Measurements from ENCODE around the gene TRAP1.
"Not testable (repeated sequence)": the region's sequence is repeated elsewhere in the genome, so short reads cannot be mapped to it uniquely, and the experiment has no call there.

Gene TRAP1

DNA sequence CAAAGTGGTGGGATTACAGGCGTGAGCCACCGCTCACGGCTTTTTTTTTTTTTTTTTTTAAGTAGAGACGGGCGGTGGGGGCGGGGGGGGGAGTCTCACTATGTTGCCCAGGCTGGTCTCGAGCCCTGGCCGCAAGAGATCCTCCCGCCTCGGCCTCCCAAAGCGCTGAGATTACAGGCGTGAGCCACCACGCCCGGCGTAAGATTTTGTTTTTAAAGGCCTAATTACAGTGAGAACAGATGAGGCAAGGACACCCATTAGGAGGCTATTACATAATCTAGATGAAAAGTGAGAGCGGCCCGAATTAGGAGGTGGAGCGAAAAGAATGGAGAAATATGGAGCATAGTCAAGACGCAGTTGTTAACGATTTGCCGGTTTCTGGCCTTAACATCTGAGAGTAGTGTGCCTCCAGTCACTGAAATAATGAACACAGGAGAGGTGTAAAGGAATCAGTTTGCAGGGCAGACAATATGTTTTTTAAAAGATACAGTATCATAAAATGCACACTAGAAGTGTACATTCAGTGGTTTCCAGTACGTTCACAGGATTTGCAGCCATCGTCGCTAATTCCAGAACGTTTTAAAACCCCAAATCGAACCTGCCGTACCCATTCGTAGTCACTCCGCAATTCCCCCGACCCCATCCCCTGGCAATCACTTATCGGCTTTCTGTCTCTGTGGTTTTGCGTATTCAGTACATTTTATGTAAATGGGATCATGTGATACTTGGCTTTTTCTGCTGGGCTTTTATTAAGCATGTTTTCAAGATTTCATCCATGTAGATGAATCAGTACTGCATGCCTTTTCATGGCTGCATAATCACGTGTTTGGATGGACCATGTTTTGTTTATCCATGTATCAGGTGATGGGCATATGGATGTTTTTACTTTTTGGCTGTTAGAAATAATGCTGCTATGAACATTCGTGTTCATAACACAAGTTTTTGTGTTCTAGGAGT lies 104.5 kb downstream of the TRAP1 start:
- no peak for DNase-seq (ENCODE audit: low spot score)

- DNase-seq (ENCODE audit: low spot score), result peak; percentile 100
These were observed 106.0 kb downstream of the TRAP1 start, which contains the start of gene SLX4 for GRCh38 chr16:3611146-3611975. Gene SLX4 (minus strand): TSS chr16:3611606. CDS start chr16:3608964, 2,642 bp downstream.

DNA sequence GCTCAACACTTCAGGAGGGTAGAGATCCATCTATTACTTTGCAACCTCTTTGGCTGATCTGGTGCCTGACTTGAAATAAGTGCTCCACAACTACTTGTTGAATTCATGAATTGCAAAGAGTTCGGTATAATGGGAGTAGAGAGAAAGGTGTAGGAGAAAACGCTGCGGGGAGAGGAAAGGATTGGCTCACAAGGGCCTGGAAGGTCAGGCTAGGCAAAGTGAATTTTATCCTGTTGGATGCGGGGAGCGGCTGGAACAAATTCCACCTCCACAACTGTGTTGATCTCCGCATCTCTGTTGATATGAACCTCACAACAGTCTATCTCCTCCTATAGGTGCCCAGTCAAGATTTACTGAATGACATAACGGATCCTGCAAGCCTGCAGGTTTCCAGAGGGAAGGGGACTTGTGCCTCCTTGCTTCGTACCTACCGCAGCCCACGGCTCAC lies 106.6 kb downstream of the TRAP1 start:
- no peak for DNase-seq (ENCODE audit: low spot score)

GRCh38 chr16:3609895-3610697 lies 107.2 kb downstream of the TRAP1 start:
- DNase-seq (ENCODE audit: low spot score), result no peak

GRCh38 chr16:3608976-3609375 lies 108.3 kb downstream of the TRAP1 start:
- not testable (repeated sequence) for DNase-seq (ENCODE audit: low spot score)

- DNase-seq (ENCODE audit: low spot score), result no peak
These were observed 109.3 kb downstream of the TRAP1 start for GRCh38 chr16:3608069-3608468.
